ENCODE measurements around the gene PDE4D.
A peak's percentile ranks its signal among the peaks of the same experiment; 100 is the strongest.

The PDE4D gene

DNA sequence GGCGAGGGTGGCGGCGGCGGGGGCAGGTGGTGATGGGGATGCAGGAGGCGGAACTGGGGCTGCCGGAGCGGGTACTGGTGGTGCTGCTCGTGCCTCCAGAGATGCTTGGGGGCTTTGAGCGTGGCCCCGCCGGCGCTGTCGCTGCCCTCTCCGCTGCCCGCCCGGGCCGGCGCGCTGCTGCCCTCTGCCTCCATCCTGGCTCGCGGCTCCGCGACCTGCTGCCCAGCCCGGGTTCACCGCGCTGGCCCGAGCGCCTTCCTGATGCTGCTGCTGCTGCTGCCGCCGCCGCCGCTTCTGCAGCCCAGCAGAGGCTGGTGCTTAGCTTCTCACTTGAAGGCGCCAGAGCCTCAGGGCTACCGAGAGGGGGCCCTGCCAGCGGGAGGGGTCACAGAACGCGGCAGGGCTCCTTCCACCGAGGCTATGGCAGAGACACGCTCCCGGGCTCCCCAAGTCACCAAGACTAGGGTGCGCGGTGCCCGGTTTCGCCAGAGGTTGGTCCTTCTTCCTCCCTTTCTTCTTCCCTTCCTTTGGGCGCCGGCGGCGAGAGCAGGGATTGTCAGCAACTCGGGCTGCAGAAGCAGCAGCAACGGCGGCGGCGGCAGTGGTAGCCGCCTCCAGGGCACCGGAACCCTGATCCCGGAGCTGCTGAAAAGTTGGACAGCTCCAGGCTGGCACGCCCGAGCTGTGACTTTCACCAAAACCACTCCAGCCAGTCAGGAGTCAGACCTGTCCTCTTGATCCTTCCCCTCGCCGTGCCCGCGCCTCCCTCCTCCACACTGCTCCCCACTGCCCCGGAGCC lies at the start of gene PDE4D:
Gene PDE4D, minus strand, starts transcription at position 298 of the 799 bp plus-strand sequence.
- DNase-seq (ENCODE audit: low spot score) = peak; percentile 14

DNA sequence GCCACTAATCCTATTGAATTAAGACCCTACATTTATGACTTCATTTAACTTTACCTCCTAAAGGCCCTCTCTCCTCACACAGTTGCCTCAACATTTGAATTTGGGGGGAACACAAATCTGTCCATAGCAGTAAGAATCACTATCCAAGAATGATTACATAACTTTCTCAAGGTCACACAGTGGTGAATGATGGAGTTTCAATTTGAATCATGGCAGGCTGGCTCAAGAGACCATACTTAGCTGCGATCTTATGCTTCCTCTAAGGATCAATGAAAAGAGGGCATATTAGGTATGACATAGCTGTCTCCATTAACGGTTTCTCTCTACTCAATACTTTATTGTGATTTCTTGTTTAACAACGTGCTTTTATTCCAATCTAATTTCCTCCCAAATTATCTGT lies 44.1 kb upstream of the PDE4D start:
- DNase-seq (ENCODE audit: low spot score) = no peak

DNA sequence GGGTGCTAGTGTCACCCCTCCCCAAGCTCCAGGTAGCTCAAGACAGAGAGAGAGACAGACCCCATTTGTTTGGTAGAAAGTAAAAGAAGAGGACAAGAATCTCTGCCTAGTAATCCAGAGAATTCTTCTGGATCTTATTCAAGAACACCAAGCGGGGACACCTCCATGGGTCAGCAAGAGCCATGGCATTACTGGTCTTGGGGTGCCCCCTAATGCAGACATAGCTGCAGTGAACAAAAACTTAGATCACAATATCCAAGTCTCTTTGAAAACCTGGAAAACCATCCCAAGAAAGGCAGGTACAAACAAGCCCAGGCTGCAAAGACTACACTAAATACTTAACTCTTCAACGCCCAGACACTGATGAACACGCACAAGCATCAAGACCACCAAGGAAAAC lies 29.9 kb upstream of the PDE4D start:
- DNase-seq (ENCODE audit: low spot score) = no peak

DNA sequence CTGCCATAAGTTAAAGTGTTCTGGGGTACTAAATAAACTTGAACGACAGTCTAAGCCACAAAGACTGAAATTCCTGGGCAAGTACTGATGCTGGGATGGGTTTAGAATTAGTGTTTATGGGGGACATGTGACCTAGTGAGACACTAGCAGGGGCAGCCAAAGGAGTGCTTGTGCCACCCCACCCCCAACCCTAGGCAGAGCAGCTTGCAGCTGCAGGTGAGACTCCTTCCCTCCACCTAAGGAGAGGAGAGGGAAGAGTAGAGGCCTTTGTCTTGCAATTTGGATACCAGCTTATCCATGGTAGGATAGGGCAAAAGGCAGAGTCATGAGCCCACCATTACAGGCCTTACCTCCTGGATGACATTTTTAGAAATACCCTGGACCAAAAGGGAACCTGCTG lies 28.7 kb upstream of the PDE4D start:
- no peak for DNase-seq (ENCODE audit: low spot score)

DNA sequence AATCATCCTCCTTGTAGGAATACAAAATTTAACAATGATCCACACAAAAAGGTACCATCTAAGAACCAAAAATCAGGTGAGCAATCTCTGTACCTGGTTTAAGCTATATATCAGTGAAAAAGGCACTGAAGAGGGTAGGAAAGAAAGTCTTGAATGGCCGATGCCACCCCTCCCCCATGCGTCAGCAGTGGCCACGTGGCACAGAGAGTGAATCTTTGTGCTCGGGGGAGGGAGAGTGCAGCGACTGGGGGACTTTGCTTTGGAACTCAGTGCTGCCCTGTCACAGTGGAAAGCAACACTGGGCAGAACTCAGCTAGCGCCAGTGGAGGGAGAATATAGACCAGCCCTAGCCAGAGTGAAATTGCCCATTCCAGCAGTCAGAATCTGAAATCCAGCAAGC lies 28.3 kb upstream of the PDE4D start:
- DNase-seq (ENCODE audit: low spot score) = no peak

DNA sequence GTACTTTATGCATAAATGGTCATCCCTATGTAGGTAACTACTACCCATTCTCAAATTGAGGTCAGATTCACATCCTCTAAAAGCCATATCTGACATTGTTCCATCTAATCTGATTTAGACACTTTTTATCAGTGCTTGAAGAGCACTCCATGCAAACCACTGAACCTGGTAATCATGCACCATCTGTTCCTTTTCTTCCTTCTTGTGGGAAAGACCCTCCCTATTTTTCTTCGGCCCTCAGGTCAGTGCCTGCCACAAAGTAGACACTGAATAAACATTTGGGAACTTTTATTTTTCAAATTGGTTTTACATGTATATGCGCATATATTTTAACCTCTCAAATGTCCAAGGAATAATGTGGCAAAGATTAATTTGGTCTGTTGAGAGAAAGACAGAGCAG lies 26.0 kb upstream of the PDE4D start:
- no peak for DNase-seq (ENCODE audit: low spot score)

DNA sequence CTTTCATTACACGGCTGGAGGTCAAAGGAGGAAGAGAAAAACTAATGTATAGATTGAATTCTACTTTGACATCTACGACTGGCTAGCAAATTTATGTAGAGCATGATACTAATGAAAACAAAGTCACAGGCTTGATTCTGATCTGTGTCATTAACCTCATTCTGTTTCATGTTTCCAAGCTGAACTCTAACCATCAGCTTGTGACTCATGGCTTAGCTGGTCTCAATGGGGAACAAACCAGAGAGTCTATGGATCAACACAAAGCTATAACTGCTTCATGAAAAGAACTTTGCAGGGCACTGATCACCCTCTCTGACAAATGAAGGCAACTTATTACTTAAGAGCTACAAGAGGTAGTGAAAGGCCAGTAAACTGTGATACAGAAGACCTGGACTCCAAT lies 23.6 kb upstream of the PDE4D start:
- DNase-seq (ENCODE audit: low spot score) = no peak

DNA sequence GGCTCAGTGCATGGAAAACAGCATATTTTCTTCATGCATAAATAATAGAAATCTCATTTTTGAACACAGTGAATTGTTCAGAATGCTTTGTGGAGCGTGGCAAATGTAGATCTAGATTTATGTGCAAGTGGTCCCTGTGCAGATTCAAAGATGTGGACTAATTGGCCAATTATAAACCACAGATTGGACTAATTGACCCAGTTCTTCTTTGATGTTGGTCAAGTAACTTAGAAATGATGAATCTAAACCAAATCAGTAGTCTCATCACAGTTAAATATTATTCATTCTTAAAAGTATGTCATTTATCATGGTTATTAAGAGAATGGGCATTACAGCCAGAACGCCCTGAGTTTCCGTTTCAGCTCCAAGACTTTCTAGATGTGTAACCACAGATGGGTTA lies 11.7 kb upstream of the PDE4D start:
- DNase-seq (ENCODE audit: low spot score) = no peak

DNA sequence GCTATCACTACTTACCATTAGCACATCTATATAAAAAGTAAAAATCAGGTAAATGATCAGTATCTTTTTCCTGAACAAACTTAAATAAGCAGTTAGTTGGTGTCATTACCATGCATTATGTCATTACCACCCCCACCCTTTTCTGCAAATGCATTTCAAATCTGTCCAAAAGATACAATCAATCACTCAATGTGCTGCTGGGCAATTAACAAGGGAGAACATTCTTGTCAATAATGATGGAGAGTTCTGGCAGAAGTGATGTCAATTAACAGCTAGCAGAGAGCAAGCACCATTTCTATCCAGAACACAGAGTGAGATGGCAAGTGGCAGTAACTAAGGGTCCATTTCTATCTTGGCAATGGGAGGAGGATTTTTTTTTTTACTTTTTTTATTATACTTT lies 3.5 kb upstream of the PDE4D start:
- no peak for DNase-seq (ENCODE audit: low spot score)

DNA sequence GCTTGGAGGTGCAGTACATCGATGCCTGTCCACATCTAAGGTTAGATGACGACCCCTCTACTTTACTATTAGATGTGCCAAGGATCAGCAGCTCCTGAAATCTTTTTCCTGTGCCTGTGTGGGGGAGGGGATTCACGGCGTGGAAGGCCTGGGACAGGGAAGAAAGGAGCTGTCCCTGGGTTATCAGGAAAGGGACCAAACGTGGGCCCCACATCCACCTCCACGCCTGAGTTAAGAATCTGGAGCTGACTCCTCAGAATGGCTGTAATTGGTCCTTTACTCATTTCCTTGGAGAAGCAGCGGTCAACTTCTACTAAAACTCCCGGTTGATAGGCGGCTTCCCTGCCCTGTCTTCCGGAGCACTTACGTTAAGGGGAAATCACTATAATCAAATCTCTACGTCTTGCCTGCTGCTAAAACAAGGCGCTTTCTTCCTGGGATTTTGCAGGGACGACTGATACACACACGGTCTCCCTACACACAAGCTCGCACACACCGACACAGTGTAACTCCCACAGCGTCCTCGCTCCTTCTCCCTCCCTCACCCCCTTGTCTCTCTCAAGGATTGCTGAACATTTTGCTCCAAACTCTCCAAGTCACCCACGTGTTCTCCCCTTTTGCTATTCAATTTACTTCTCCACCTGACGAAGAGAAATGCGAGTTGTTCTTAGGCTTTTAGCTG lies 1.4 kb downstream of the PDE4D start:
- no peak for DNase-seq (ENCODE audit: low spot score)

DNA sequence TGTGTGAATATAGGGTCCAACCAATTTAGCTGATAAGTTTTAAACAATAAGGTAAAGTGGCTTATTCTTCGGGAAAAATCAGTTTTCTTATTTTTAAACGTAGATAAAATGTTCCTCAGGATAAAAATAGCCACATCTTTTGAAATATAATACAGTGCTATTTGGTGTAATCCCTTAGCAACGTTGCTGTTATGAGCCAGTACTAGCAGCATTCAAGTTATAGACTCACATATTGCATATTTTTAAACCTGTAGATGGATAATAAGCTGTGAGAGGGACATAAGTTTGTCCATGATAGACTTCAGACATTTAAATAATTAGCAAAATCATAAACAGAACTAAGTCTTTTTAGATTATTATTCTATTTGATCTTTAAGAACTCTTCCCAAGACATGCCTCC lies 6.3 kb downstream of the PDE4D start:
- no peak for DNase-seq (ENCODE audit: low spot score)

DNA sequence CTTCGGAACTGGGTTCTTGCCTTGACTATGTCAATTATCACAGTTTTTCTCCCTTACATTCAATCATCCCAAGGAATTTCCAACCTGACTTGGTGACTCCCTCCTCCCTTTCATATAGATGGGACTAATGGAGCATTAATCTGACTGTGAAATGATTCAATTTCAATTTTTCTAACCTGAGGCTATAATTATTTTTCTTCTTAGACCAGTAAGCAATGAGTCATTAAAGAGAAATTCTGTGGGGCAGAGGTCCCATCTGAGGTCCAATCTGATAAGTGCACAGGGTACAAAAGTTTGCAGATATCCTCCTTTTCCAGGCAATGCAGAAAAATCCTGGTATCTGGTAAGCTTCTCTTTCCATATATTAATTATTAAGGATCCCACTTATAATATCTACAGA lies 18.9 kb downstream of the PDE4D start:
- no peak for DNase-seq (ENCODE audit: low spot score)

DNA sequence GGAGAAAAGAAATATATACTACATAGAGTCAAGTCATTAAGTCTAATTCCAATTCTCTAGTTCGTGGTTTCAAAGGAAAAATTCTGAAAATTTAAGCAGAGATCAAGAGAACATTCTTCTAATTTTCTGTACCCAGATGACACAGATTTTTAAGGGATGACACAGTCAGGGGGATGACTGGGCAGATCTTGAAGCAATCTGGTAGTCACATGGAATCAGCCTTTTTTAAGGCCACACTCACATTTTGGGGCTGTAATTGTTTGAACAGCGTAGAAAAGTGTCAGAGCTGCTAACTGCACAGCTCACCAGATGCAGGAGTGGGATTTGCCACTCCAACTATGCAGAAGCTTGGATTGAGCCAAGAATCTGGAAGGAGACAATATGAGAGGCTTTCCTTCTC lies 20.4 kb downstream of the PDE4D start:
- no peak for DNase-seq (ENCODE audit: low spot score)

DNA sequence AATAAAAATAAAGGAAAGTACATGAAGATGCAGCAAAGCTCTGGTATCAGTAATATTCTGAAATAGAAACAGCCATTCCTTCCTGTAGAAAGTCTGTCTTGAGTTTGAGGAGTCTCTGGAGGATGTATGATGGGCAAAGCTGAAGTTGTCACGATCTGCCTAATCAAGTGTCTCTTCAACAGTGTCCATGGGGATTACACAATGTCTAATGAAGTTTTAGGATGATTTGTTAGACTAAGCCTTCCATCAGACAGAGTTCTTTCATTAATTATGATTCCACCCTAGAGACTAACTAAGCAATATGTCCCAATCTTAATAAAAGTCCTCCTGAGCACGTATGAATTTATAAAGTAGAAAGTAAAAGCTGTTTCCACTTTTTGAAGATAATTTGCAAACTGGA lies 26.9 kb downstream of the PDE4D start:
- no peak for DNase-seq (ENCODE audit: low spot score)

DNA sequence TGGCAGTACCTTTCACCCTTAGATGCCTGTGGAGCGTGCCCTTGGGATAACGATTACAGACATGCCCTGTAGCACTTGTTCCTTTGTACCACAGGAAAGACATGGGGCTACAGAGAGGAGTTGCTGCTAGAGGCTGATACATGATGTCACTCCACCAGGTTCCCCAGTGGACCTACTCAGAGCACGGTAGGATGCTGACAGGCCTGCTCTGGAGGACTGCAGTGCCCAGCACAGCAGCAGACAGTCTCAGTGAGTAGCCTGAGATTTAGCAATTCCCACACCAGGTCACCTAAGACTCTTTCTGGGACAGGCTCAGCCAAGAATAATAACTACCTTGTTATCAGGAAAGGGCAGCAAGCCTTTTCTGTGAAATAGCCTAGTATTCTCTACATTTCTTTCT lies 28.8 kb downstream of the PDE4D start:
- DNase-seq (ENCODE audit: low spot score) = no peak

DNA sequence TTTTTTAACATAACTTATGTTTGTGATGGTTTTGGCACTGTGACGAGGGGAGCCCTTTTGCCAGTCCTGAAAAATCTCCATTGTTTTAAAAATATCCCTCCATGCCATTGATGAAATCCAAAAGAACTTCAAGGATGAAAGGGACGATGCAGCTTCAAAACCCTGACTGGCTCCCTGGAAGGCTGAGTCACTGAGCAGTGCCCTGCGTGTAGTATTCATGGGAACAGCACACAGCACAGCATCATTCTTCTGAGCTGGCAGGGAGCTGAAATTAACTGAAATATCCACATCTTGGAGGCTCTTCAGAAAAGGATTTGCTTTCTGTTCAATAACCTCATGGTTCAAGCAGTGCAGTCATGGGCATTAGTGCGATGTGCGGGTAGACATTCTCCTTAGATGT lies 29.7 kb downstream of the PDE4D start:
- no peak for DNase-seq (ENCODE audit: low spot score)

DNA sequence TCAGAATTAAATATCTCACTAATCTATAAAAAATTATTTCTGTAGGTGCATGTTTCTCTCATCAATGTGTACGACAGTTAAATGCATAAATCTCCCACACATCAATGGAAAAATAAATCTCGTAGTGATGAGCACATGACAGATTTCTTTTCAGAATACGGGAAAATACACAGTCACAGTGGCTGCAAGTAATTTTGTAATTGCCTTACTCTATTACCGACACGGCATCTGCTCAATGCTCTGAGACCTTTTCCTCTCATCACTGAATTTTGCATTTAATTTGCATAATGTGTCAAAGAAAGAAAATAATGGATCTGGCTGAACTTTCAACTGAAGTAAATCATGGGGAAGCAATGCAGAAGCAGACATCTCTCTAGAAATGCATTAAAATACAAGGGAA lies 37.2 kb downstream of the PDE4D start:
- DNase-seq (ENCODE audit: low spot score) = no peak

DNA sequence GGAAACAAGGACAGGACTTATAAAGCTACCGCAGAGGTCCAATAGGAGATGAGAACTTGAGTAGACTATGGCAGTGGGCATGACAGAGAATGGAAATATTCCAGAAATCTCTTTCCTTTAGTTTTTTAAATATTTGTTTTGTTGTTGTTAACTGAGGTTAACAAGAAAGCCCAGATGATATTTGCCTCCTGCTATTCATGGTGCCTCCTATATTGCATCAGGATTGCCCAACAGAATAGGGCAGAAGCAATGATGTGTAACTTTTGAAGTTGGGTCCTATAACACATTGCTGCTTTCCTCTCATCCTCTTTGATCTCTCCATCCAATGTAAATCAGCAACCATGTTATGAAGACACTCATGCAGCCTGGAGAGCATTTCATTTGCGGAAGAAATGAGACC lies 42.8 kb downstream of the PDE4D start:
- DNase-seq (ENCODE audit: low spot score) = no peak

DNA sequence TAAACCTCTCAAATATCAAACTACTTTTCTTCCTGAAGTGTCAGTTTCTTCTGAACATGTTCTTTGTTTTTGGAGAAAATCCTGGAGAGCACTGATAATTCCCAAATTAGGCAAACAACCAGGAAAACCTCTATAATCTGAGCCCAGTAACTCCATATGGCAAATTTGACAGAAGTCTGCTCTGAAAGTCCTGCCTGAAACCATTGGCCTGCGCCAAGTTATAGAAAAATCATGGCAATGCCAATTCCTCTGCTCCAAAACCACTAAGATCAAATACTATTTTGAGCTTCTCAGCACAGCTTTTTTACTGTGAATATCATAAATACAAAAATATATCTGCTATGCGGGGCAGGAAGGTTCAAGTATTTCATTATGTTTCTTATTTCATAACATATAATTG lies 45.9 kb downstream of the PDE4D start:
- DNase-seq (ENCODE audit: low spot score) = no peak

DNA sequence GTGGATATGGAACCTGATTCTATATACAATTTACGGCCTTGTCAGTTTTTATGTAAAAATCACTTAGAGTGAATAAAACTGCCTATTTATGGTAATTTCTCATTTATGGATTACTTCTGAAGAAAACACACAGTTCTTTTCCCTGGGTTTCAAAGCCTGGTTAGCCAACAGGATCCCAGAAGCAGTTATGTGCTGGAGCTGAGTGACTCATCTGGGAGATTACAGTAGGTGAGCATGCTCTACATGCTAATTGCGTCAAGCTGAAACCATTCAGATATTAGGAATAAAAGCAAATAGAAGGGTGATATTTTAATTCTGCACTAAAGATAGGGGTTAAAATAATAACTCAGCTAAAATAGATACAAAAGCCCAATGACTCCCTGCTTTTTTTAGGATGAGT lies 47.8 kb downstream of the PDE4D start:
- DNase-seq (ENCODE audit: low spot score) = no peak

DNA sequence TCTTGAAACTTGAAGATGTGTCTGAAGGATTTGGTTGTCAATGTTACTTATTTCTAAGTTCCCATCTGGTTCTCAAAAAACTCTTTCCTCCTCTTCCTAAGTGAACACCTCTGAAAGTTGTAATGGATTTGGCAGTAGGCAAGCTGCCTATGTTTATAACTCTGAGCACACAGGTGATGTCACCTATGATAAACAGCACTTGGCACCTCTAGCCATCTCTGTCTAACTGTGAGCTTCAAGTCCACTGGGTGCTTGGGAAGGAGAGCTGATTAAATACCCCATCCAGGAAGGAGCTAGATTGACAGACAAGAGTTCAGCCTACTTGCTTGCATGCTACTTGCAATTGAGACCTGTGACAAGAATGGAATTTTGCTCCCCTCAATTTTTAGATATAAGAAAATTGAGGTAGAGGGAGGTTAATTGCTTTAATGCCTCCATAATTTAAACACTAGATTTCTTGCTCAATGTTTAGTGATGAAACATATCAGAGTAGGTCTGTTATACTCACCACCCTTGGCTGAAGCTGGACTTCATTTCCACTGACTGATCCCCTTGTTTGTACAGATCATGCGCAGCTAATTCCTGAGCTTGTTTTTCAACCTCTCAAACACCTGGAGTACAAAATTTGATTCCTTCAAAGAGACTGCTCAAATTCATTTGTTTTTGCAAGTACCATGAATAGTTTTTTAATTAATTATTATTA lies 49.9 kb downstream of the PDE4D start:
- no peak for DNase-seq (ENCODE audit: low spot score)

DNA sequence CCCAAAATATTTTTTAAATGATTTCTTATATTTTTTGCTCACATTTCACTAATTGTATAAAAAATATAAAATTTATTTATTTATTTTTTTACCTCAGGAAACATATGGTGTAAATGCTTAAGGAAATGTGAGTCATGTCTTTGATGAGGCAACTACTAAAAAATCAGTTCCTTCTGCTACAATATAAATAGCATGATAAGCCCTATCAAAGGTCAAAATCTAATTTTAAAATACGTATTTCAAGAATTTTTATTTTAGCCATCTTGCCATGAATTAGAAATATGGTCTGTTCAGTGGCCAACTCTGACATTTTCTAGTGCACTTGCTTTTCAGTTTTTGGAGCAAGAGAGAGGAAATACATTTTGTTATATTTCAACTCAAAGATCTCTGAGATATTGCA lies 50.5 kb downstream of the PDE4D start:
- no peak for DNase-seq (ENCODE audit: low spot score)

DNA sequence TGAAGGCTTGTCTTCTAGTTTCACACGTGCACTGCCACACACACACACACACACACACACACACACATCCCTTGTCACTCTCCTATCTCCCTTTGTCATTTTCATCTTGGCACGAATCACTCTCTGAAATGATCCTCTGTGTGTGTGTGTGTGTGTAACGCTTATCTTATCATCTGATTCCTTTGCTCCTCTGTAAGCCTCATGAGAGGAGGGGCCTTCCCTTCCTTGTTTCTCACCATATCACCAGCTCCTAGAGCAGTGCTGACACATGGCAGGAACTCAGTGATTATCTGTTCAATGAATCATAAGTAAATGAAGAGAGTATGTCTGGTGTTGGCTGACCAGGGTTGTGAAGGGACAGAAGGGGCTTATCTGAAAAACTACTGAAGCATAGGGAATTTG lies 53.3 kb downstream of the PDE4D start:
- DNase-seq (ENCODE audit: low spot score) = no peak

Data from globus pallidus (tissue), 1 donor.